Measurements from ENCODE around the gene KCNQ1. TPM values are rescaled to one million over a fixed set of nuclear protein-coding genes. Genes with fewer than 3 reads are reported as not detected.
A peak's percentile ranks its signal among the peaks of the same experiment; 100 is the strongest.

The KCNQ1 gene
- total RNA-seq, 1 donor from 2014 or later, result 52.9 TPM

DNA sequence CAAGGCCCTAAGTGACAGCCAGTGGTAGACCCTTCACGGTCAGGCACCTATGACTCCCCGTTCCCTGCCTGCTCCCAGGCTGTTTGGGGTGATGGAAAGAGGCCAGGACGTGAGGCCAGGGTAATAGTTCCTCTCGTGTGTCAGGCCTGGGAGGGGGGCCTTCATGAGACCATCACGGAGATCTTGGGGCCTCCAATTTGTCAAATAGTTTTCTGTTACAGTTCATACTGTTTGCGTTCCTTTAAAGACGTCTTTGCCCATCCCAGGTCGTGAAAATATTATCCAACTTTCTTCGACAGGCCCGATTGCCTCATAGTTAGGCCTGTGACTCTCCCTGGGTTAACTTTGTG lies 317.2 kb downstream of the KCNQ1 start:
- no peaks in the 10 kb centered on the region for H3K4me1 ChIP-seq
- H3K27ac ChIP-seq, result no peak overlapping the region
- no peaks in the 10 kb centered on the region for H3K36me3 ChIP-seq
- DNase-seq (no peak), ATAC-seq (no peak)
- TF ChIP-seq, protein P1, sequence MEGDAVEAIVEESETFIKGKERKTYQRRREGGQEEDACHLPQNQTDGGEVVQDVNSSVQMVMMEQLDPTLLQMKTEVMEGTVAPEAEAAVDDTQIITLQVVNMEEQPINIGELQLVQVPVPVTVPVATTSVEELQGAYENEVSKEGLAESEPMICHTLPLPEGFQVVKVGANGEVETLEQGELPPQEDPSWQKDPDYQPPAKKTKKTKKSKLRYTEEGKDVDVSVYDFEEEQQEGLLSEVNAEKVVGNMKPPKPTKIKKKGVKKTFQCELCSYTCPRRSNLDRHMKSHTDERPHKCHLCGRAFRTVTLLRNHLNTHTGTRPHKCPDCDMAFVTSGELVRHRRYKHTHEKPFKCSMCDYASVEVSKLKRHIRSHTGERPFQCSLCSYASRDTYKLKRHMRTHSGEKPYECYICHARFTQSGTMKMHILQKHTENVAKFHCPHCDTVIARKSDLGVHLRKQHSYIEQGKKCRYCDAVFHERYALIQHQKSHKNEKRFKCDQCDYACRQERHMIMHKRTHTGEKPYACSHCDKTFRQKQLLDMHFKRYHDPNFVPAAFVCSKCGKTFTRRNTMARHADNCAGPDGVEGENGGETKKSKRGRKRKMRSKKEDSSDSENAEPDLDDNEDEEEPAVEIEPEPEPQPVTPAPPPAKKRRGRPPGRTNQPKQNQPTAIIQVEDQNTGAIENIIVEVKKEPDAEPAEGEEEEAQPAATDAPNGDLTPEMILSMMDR (IDR thresholded peaks at IDR 0.05), result no peak
- H3K9me3 ChIP-seq, result no peaks in the 10 kb centered on the region
- no peaks in the 10 kb centered on the region for H3K27me3 ChIP-seq
- intact Hi-C loops (cut with DNase I), result no loop called here
- no peak overlapping the region for H3K4me3 ChIP-seq

GRCh38 chr11:2762451-2762850 lies 317.6 kb downstream of the KCNQ1 start:
- ATAC-seq, result no peak
- intact Hi-C loops (cut with DNase I), result no loop called here
- Histone ChIP-seq H3K27ac (no peak overlapping the region), H3K4me3 (no peak overlapping the region), H3K9me3 (no peaks in the 10 kb centered on the region), H3K27me3 (no peaks in the 10 kb centered on the region), H3K36me3 (no peaks in the 10 kb centered on the region), H3K4me1 (no peaks in the 10 kb centered on the region)
- DNase-seq, result peak; percentile 37
- TF ChIP-seq, protein P1 (IDR thresholded peaks at IDR 0.05), result no peak

GRCh38 chr11:2763984-2764383 lies 319.2 kb downstream of the KCNQ1 start:
- no peak for ATAC-seq
- Histone ChIP-seq H3K36me3 (no peaks in the 10 kb centered on the region), H3K27ac (no peak overlapping the region)

GRCh38 chr11:2765491-2765890 lies 320.7 kb downstream of the KCNQ1 start:
- TF ChIP-seq, protein P1 (IDR thresholded peaks at IDR 0.05), result no peak
- H3K27me3 ChIP-seq, result no peaks in the 10 kb centered on the region
- H3K36me3 ChIP-seq, result no peaks in the 10 kb centered on the region
- H3K4me1 ChIP-seq, result no peaks in the 10 kb centered on the region
- no peak for DNase-seq
- no peak for ATAC-seq
- H3K27ac ChIP-seq, result no peak overlapping the region
- no peaks in the 10 kb centered on the region for H3K9me3 ChIP-seq
- H3K4me3 ChIP-seq, result no peak overlapping the region
- intact Hi-C loops (cut with DNase I), result no loop called here

More at GRCh38 chr11:2763984-2764383, 319.2 kb downstream of the KCNQ1 start:
- no peak overlapping the region for H3K4me3 ChIP-seq
- H3K27me3 ChIP-seq, result no peaks in the 10 kb centered on the region
- intact Hi-C loops (cut with DNase I), result no loop called here
- no peaks in the 10 kb centered on the region for H3K4me1 ChIP-seq
- H3K9me3 ChIP-seq, result no peaks in the 10 kb centered on the region
- DNase-seq, result no peak
- TF ChIP-seq, protein P1 (IDR thresholded peaks at IDR 0.05), result no peak

GRCh38 chr11:2766166-2766565 lies 321.4 kb downstream of the KCNQ1 start:
- intact Hi-C loops (cut with DNase I), result no loop called here
- Histone ChIP-seq H3K27ac (no peak overlapping the region), H3K4me3 (no peak overlapping the region), H3K36me3 (no peaks in the 10 kb centered on the region), H3K27me3 (no peaks in the 10 kb centered on the region), H3K9me3 (no peaks in the 10 kb centered on the region), H3K4me1 (no peaks in the 10 kb centered on the region)
- DNase-seq (no peak), ATAC-seq (no peak)
- TF ChIP-seq, protein P1 (IDR thresholded peaks at IDR 0.05), result no peak

DNA sequence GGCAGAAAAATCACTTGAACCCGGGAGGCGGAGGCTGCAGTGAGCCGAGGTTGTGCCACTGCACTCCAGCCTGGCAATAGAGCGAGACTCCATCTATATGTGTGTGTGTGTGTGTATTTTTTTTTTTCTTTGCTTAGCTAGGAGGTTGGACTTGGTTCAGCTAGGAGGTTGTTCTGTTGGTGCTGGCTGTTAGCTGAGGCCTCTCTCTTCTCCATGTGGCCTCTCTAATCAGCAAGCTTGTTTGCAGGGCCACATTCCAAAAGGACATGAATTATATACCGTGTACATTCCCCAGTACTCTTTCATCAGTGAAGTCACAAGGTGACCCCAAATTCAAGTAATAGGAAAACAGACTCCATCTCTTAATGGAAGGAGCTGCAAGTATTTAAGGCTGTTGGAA lies 322.3 kb downstream of the KCNQ1 start:
- no peak for DNase-seq
- no peaks in the 10 kb centered on the region for H3K9me3 ChIP-seq
- ATAC-seq, result no peak
- H3K4me3 ChIP-seq, result no peak overlapping the region
- no peaks in the 10 kb centered on the region for H3K27me3 ChIP-seq
- no peaks in the 10 kb centered on the region for H3K36me3 ChIP-seq
- intact Hi-C loops (cut with DNase I), result no loop called here
- no peak overlapping the region for H3K27ac ChIP-seq
- H3K4me1 ChIP-seq, result no peaks in the 10 kb centered on the region
- TF ChIP-seq, protein P1 (IDR thresholded peaks at IDR 0.05), result no peak

Data from upper lobe of right lung (tissue), 1 donor.